GM18505 (cell line): ENCODE data around the gene CKAP5.

Source experiments
- ATAC-seq: cut with Tn5 transposase; IDR thresholded peaks from one replicate; pipeline ENCODE4 v1.9.1; 2021; ENCODE audit not compliant: unreplicated experiment
- POLR2A ChIP-seq: IDR thresholded peaks from 4 replicates; pipeline ENCODE4 v1.6.1; 2011; ENCODE audit warnings: borderline replicate concordance; ENCODE audit not compliant: insufficient read depth, insufficient read length; ENCODE audit errors: extremely low read depth

CKAP5 gene

GRCh38 chr11:46736615-46737014 is 109.5 kb downstream of the CKAP5 start:
- ATAC-seq = no peak
- no peak for TF ChIP-seq POLR2A

GRCh38 chr11:46736146-46736545 is 109.9 kb downstream of the CKAP5 start:
- TF ChIP-seq POLR2A = no peak
- ATAC-seq = no peak

GRCh38 chr11:46733234-46733633 is 112.8 kb downstream of the CKAP5 start:
- no peak for ATAC-seq
- no peak for TF ChIP-seq POLR2A

GRCh38 chr11:46731545-46731944 is 114.5 kb downstream of the CKAP5 start:
- ATAC-seq = no peak
- TF ChIP-seq POLR2A = no peak

- no peak for ATAC-seq
- no peak for TF ChIP-seq POLR2A
Observed at GRCh38 chr11:46729110-46730027, 116.7 kb downstream of the CKAP5 start.

GRCh38 chr11:46728659-46729040 is 117.4 kb downstream of the CKAP5 start:
- no peak for ATAC-seq
- no peak for TF ChIP-seq POLR2A

GRCh38 chr11:46727952-46728658 is 118.0 kb downstream of the CKAP5 start:
- no peak for ATAC-seq
- TF ChIP-seq POLR2A = no peak

- no peak for TF ChIP-seq POLR2A
- ATAC-seq = no peak
Observed at GRCh38 chr11:46726206-46726862, 119.7 kb downstream of the CKAP5 start.

- TF ChIP-seq POLR2A = no peak
- no peak for ATAC-seq
Observed at GRCh38 chr11:46725338-46726205, 120.5 kb downstream of the CKAP5 start.

- ATAC-seq = no peak
- no peak for TF ChIP-seq POLR2A
Observed at GRCh38 chr11:46724088-46724487, 122.0 kb downstream of the CKAP5 start.

- no peak for TF ChIP-seq POLR2A
- ATAC-seq = no peak
Observed at GRCh38 chr11:46723359-46723680, 122.8 kb downstream of the CKAP5 start.

- TF ChIP-seq POLR2A = no peak
Observed at GRCh38 chr11:46722566-46723358, 123.3 kb downstream of the CKAP5 start.

More at GRCh38 chr11:46722566-46723358, 123.3 kb downstream of the CKAP5 start:
- no peak for ATAC-seq
